ENCODE measurements around the gene TTC32. TPM values are rescaled to one million over a fixed set of nuclear protein-coding genes. Genes with fewer than 3 reads are reported as not detected.
A peak's percentile ranks its signal among the peaks of the same experiment; 100 is the strongest.

Gene TTC32
- total RNA-seq, 1 experiment from 2014 or later = 9.9 TPM

DNA sequence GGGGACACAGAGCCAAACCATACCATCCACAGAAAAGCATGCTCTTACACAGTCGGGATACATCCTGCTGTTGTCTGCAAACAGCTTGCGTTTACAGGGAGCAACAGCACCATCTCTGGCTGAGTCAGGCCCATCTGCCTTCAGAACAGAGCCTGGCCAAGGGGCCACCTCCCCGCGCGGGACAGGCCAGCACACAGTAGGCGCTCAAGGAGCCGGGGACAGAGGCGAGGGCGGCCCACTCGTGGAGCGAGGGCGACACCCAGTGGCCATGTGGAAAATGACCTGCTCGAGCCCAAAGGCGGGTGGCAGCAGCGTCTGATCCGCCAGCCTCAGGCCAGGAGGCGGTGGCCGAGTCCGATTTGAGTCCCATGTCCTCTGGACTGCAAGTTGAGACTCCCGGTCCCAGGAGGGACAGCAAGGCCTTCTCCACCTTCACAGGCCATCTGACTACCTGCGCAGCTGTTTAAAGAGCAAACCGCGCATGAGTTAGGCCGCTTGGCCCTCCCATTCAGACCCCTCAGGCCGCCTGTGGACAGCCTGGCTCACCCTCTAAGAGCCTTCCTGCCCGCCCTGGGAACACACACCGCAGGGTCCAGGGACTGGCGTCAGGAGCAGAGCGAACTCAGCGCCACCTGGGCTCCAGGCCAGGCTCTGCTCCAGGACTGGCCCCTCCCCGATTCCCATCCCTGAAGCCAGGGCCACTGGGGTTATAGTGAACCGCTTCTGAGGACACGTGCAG is 38.3 kb downstream of the TTC32 start:
- peak; percentile 94 for DNase-seq (ENCODE audit: low spot score)
- Mint-ChIP-seq H3K27me3 (ENCODE audit: low read depth) (peaks cover 19% of the 10 kb centered on the region), H3K4me1 (peaks cover 12% of the 10 kb centered on the region; the same call in 1 of the 2 replicates), H3K36me3 (no peaks in the 10 kb centered on the region), H3K9me3 (no peaks in the 10 kb centered on the region), H3K4me3 (peak overlapping the region; percentile 54), H3K27ac (no peak overlapping the region)
- ChIA-PET POLR2A (no interaction called here), CTCF (interaction anchor here (0.5 to 3.2 kb wide), 20 partner anchors 10 to 1476 kb away, joined by 3 to 14 read pairs (median 4); partner anchors contain the start of gene OSR1)
- peak; percentile 91 for ATAC-seq
- TF ChIP-seq CREM (CRISPR knock-in tag; IDR thresholded peaks at IDR 0.05) (peak; percentile 55; the same call in 1 of the 2 replicates), ZNF121 (CRISPR knock-in tag; IDR thresholded peaks at IDR 0.05) (peak; percentile 98), PRRX2 (CRISPR knock-in tag; IDR thresholded peaks at IDR 0.05) (no peak), ZBTB21 (CRISPR knock-in tag; IDR thresholded peaks at IDR 0.05; ENCODE audit: borderline replicate concordance) (no peak), ZNF232 (CRISPR knock-in tag; IDR thresholded peaks at IDR 0.05) (0 out of 2 replicates have a peak, but pooled peaks have one; percentile 67), ZNF423 (CRISPR knock-in tag; IDR thresholded peaks at IDR 0.05) (peak; percentile 12), TEAD1 (CRISPR knock-in tag; IDR thresholded peaks at IDR 0.05) (peak; percentile 24; the same call in 1 of the 2 replicates), RORB (CRISPR knock-in tag; IDR thresholded peaks at IDR 0.05) (no peak), NFATC4 (CRISPR knock-in tag; IDR thresholded peaks at IDR 0.05) (no peak), EMX1 (CRISPR knock-in tag; IDR thresholded peaks at IDR 0.05) (no peak)
- TF ChIP-seq, protein P1, sequence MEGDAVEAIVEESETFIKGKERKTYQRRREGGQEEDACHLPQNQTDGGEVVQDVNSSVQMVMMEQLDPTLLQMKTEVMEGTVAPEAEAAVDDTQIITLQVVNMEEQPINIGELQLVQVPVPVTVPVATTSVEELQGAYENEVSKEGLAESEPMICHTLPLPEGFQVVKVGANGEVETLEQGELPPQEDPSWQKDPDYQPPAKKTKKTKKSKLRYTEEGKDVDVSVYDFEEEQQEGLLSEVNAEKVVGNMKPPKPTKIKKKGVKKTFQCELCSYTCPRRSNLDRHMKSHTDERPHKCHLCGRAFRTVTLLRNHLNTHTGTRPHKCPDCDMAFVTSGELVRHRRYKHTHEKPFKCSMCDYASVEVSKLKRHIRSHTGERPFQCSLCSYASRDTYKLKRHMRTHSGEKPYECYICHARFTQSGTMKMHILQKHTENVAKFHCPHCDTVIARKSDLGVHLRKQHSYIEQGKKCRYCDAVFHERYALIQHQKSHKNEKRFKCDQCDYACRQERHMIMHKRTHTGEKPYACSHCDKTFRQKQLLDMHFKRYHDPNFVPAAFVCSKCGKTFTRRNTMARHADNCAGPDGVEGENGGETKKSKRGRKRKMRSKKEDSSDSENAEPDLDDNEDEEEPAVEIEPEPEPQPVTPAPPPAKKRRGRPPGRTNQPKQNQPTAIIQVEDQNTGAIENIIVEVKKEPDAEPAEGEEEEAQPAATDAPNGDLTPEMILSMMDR (IDR thresholded peaks at IDR 0.05) = peak; percentile 97
- TF ChIP-seq, protein P2, sequence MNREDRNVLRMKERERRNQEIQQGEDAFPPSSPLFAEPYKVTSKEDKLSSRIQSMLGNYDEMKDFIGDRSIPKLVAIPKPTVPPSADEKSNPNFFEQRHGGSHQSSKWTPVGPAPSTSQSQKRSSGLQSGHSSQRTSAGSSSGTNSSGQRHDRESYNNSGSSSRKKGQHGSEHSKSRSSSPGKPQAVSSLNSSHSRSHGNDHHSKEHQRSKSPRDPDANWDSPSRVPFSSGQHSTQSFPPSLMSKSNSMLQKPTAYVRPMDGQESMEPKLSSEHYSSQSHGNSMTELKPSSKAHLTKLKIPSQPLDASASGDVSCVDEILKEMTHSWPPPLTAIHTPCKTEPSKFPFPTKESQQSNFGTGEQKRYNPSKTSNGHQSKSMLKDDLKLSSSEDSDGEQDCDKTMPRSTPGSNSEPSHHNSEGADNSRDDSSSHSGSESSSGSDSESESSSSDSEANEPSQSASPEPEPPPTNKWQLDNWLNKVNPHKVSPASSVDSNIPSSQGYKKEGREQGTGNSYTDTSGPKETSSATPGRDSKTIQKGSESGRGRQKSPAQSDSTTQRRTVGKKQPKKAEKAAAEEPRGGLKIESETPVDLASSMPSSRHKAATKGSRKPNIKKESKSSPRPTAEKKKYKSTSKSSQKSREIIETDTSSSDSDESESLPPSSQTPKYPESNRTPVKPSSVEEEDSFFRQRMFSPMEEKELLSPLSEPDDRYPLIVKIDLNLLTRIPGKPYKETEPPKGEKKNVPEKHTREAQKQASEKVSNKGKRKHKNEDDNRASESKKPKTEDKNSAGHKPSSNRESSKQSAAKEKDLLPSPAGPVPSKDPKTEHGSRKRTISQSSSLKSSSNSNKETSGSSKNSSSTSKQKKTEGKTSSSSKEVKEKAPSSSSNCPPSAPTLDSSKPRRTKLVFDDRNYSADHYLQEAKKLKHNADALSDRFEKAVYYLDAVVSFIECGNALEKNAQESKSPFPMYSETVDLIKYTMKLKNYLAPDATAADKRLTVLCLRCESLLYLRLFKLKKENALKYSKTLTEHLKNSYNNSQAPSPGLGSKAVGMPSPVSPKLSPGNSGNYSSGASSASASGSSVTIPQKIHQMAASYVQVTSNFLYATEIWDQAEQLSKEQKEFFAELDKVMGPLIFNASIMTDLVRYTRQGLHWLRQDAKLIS (CRISPR knock-in tag; IDR thresholded peaks at IDR 0.05; ENCODE audit: borderline replicate concordance) = 0 out of 2 replicates have a peak, but pooled peaks have one; percentile 67
- TF ChIP-seq, protein P3, sequence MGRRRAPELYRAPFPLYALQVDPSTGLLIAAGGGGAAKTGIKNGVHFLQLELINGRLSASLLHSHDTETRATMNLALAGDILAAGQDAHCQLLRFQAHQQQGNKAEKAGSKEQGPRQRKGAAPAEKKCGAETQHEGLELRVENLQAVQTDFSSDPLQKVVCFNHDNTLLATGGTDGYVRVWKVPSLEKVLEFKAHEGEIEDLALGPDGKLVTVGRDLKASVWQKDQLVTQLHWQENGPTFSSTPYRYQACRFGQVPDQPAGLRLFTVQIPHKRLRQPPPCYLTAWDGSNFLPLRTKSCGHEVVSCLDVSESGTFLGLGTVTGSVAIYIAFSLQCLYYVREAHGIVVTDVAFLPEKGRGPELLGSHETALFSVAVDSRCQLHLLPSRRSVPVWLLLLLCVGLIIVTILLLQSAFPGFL (CRISPR knock-in tag; IDR thresholded peaks at IDR 0.05; ENCODE audit: borderline replicate concordance) = no peak
- TF ChIP-seq, protein P4, sequence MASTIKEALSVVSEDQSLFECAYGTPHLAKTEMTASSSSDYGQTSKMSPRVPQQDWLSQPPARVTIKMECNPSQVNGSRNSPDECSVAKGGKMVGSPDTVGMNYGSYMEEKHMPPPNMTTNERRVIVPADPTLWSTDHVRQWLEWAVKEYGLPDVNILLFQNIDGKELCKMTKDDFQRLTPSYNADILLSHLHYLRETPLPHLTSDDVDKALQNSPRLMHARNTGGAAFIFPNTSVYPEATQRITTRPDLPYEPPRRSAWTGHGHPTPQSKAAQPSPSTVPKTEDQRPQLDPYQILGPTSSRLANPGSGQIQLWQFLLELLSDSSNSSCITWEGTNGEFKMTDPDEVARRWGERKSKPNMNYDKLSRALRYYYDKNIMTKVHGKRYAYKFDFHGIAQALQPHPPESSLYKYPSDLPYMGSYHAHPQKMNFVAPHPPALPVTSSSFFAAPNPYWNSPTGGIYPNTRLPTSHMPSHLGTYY (CRISPR knock-in tag; IDR thresholded peaks at IDR 0.05) = 0 out of 2 replicates have a peak, but pooled peaks have one; percentile 15
- TF ChIP-seq, protein P5, sequence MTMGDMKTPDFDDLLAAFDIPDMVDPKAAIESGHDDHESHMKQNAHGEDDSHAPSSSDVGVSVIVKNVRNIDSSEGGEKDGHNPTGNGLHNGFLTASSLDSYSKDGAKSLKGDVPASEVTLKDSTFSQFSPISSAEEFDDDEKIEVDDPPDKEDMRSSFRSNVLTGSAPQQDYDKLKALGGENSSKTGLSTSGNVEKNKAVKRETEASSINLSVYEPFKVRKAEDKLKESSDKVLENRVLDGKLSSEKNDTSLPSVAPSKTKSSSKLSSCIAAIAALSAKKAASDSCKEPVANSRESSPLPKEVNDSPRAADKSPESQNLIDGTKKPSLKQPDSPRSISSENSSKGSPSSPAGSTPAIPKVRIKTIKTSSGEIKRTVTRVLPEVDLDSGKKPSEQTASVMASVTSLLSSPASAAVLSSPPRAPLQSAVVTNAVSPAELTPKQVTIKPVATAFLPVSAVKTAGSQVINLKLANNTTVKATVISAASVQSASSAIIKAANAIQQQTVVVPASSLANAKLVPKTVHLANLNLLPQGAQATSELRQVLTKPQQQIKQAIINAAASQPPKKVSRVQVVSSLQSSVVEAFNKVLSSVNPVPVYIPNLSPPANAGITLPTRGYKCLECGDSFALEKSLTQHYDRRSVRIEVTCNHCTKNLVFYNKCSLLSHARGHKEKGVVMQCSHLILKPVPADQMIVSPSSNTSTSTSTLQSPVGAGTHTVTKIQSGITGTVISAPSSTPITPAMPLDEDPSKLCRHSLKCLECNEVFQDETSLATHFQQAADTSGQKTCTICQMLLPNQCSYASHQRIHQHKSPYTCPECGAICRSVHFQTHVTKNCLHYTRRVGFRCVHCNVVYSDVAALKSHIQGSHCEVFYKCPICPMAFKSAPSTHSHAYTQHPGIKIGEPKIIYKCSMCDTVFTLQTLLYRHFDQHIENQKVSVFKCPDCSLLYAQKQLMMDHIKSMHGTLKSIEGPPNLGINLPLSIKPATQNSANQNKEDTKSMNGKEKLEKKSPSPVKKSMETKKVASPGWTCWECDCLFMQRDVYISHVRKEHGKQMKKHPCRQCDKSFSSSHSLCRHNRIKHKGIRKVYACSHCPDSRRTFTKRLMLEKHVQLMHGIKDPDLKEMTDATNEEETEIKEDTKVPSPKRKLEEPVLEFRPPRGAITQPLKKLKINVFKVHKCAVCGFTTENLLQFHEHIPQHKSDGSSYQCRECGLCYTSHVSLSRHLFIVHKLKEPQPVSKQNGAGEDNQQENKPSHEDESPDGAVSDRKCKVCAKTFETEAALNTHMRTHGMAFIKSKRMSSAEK (CRISPR knock-in tag; IDR thresholded peaks at IDR 0.05; ENCODE audit: borderline replicate concordance) = no peak
- TF ChIP-seq, protein P6, sequence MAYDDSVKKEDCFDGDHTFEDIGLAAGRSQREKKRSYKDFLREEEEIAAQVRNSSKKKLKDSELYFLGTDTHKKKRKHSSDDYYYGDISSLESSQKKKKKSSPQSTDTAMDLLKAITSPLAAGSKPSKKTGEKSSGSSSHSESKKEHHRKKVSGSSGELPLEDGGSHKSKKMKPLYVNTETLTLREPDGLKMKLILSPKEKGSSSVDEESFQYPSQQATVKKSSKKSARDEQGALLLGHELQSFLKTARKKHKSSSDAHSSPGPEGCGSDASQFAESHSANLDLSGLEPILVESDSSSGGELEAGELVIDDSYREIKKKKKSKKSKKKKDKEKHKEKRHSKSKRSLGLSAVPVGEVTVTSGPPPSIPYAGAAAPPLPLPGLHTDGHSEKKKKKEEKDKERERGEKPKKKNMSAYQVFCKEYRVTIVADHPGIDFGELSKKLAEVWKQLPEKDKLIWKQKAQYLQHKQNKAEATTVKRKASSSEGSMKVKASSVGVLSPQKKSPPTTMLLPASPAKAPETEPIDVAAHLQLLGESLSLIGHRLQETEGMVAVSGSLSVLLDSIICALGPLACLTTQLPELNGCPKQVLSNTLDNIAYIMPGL (CRISPR knock-in tag; IDR thresholded peaks at IDR 0.05) = peak; percentile 65; the same call in 1 of the 2 replicates
- TF ChIP-seq, protein P7, sequence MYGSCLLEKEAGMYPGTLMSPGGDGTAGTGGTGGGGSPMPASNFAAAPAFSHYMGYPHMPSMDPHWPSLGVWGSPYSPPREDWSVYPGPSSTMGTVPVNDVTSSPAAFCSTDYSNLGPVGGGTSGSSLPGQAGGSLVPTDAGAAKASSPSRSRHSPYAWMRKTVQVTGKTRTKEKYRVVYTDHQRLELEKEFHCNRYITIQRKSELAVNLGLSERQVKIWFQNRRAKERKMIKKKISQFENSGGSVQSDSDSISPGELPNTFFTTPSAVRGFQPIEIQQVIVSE (CRISPR knock-in tag; IDR thresholded peaks at IDR 0.05; ENCODE audit: borderline replicate concordance) = no peak
- TF ChIP-seq, protein P8, sequence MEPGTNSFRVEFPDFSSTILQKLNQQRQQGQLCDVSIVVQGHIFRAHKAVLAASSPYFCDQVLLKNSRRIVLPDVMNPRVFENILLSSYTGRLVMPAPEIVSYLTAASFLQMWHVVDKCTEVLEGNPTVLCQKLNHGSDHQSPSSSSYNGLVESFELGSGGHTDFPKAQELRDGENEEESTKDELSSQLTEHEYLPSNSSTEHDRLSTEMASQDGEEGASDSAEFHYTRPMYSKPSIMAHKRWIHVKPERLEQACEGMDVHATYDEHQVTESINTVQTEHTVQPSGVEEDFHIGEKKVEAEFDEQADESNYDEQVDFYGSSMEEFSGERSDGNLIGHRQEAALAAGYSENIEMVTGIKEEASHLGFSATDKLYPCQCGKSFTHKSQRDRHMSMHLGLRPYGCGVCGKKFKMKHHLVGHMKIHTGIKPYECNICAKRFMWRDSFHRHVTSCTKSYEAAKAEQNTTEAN (CRISPR knock-in tag; IDR thresholded peaks at IDR 0.05) = peak; percentile 72; the same call in 1 of the 2 replicates
- TF ChIP-seq, protein P9, sequence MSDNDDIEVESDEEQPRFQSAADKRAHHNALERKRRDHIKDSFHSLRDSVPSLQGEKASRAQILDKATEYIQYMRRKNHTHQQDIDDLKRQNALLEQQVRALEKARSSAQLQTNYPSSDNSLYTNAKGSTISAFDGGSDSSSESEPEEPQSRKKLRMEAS (CRISPR knock-in tag; IDR thresholded peaks at IDR 0.05) = peak; percentile 65
